Measurements from ENCODE around the gene GYS1.

GRCh38 chr19:48989701-48990291 lies 3.3 kb downstream of the GYS1 start:
- TF ChIP-seq CTCF (IDR thresholded peaks at IDR 0.05) = no peak
- no peak for TF ChIP-seq POLR2A (IDR thresholded peaks at IDR 0.05; ENCODE audit: low read depth)
